ENCODE data around the gene BCORL1. TPM values are rescaled to one million over a fixed set of nuclear protein-coding genes. Genes with fewer than 3 reads are reported as not detected.

BCORL1 gene
- total RNA-seq, 1 donor from 2014 or later: 10.1 TPM

- intact Hi-C loops (cut with DNase I): no loop called here
- DNase-seq (peak; percentile 81), ATAC-seq (ENCODE audit: poor library complexity) (peak; percentile 64)
These were observed 21.0 kb upstream of the BCORL1 start for GRCh38 chrX:129961180-129962083.

GRCh38 chrX:129963729-129964128 lies 18.7 kb upstream of the BCORL1 start:
- intact Hi-C loops (cut with DNase I): no loop called here
- ATAC-seq (ENCODE audit: poor library complexity) (no peak), DNase-seq (no peak)

GRCh38 chrX:129965166-129965565 lies 17.3 kb upstream of the BCORL1 start:
- intact Hi-C loops (cut with DNase I): no loop called here
- DNase-seq: no peak
- no peak for ATAC-seq (ENCODE audit: poor library complexity)

GRCh38 chrX:129968968-129969367 lies 13.5 kb upstream of the BCORL1 start:
- ATAC-seq (ENCODE audit: poor library complexity): no peak
- intact Hi-C loops (cut with DNase I): no loop called here
- no peak for DNase-seq

- ATAC-seq (ENCODE audit: poor library complexity): no peak
- intact Hi-C loops (cut with DNase I): no loop called here
These were observed 6.0 kb upstream of the BCORL1 start for GRCh38 chrX:129976441-129976840.

GRCh38 chrX:129979207-129979920 lies 3.1 kb upstream of the BCORL1 start:
- no peak for DNase-seq
- ATAC-seq (ENCODE audit: poor library complexity): no peak
- intact Hi-C loops (cut with DNase I): no loop called here

More at GRCh38 chrX:129976441-129976840, 6.0 kb upstream of the BCORL1 start:
- no peak for DNase-seq

GRCh38 chrX:129980001-129980401 lies 2.4 kb upstream of the BCORL1 start:
- intact Hi-C loops (cut with DNase I): no loop called here
- peak; percentile 24 for ATAC-seq (ENCODE audit: poor library complexity)
- DNase-seq: peak; percentile 52

GRCh38 chrX:129980540-129981199 lies 1.8 kb upstream of the BCORL1 start:
- ATAC-seq (ENCODE audit: poor library complexity) (peak; percentile 59), DNase-seq (peak; percentile 78)
- intact Hi-C loops (cut with DNase I): no loop called here

GRCh38 chrX:129981200-129981553 lies 1.3 kb upstream of the BCORL1 start:
- intact Hi-C loops (cut with DNase I): no loop called here
- DNase-seq (no peak), ATAC-seq (ENCODE audit: poor library complexity) (no peak)

GRCh38 chrX:129981752-129982299 lies 609 bp upstream of the BCORL1 start:
- ATAC-seq (ENCODE audit: poor library complexity): no peak
- intact Hi-C loops (cut with DNase I): no loop called here
- no peak for DNase-seq

GRCh38 chrX:129983575-129984110 lies 1.2 kb downstream of the BCORL1 start:
- intact Hi-C loops (cut with DNase I): no loop called here
- ATAC-seq (ENCODE audit: poor library complexity) (no peak), DNase-seq (peak; percentile 41)

- peak; percentile 56 for DNase-seq
- no peak for ATAC-seq (ENCODE audit: poor library complexity)
- intact Hi-C loops (cut with DNase I): no loop called here
These were observed 1.9 kb downstream of the BCORL1 start for GRCh38 chrX:129984111-129984958.

GRCh38 chrX:129987871-129988270 lies 5.4 kb downstream of the BCORL1 start:
- intact Hi-C loops (cut with DNase I): no loop called here
- no peak for DNase-seq
- ATAC-seq (ENCODE audit: poor library complexity): no peak

GRCh38 chrX:129992181-129992580 lies 9.7 kb downstream of the BCORL1 start:
- ATAC-seq (ENCODE audit: poor library complexity) (no peak), DNase-seq (no peak)
- intact Hi-C loops (cut with DNase I): no loop called here

- intact Hi-C loops (cut with DNase I): no loop called here
- ATAC-seq (ENCODE audit: poor library complexity) (peak; percentile 59), DNase-seq (no peak)
These were observed 13.7 kb downstream of the BCORL1 start for GRCh38 chrX:129996120-129996519.

GRCh38 chrX:129997086-129997485 lies 14.7 kb downstream of the BCORL1 start:
- ATAC-seq (ENCODE audit: poor library complexity) (no peak), DNase-seq (no peak)
- intact Hi-C loops (cut with DNase I): no loop called here

- no peak for DNase-seq
- intact Hi-C loops (cut with DNase I): no loop called here
- ATAC-seq (ENCODE audit: poor library complexity): no peak
These were observed 15.6 kb downstream of the BCORL1 start for GRCh38 chrX:129998021-129998420.

- no peak for ATAC-seq (ENCODE audit: poor library complexity)
- intact Hi-C loops (cut with DNase I): no loop called here
These were observed 19.5 kb downstream of the BCORL1 start for GRCh38 chrX:130001893-130002292.

More at GRCh38 chrX:130001893-130002292, 19.5 kb downstream of the BCORL1 start:
- DNase-seq: no peak

Data from Right ventricle myocardium superior (tissue), 1 donor.